ENCODE data around the gene DMD.

Gene DMD

GRCh38 chrX:31593353-31593752 lies 1618.0 kb downstream of the DMD start:
- Histone ChIP-seq H3K4me1 (ENCODE audit: control insufficient read depth in 1 of 2, insufficient read depth in 2 of 2, low read length in 2 of 2) (no peaks in the 10 kb centered on the region), H3K18ac (ENCODE audit: low read length) (no peak overlapping the region), H3K4ac (ENCODE audit: low read depth, low read length) (no peak overlapping the region), H2AK5ac (ENCODE audit: low read length) (no peak overlapping the region), H2BK5ac (ENCODE audit: low read depth, low read length, poor library complexity) (no peak overlapping the region), H3K27me3 (ENCODE audit: insufficient read depth, low read length) (no peaks in the 10 kb centered on the region), H3K27ac (ENCODE audit: low read depth, low read length) (no peak overlapping the region), H3K4me3 (ENCODE audit: low read depth, low read length) (no peak overlapping the region), H3K36me3 (ENCODE audit: control insufficient read depth in 1 of 2, insufficient read depth in 2 of 2, low read length in 2 of 2) (no peaks in the 10 kb centered on the region), H3K14ac (ENCODE audit: low read length) (no peak overlapping the region), H3K79me1 (ENCODE audit: low read length) (no peaks in the 10 kb centered on the region), H3K9ac (ENCODE audit: low read length) (no peak overlapping the region), H4K91ac (ENCODE audit: low read depth, low read length) (no peak overlapping the region), H4K8ac (ENCODE audit: low read depth, low read length) (no peak overlapping the region), H3K4me2 (ENCODE audit: low read length) (no peak overlapping the region), H2BK12ac (ENCODE audit: low read length) (no peak overlapping the region), H3K79me2 (ENCODE audit: control insufficient read depth, insufficient read depth, low read length, poor library complexity) (no peaks in the 10 kb centered on the region), H2BK120ac (ENCODE audit: insufficient read depth, low read length, poor library complexity) (no peak overlapping the region), H3K9me3 (ENCODE audit: insufficient read depth, low read depth, low read length) (no peaks in the 10 kb centered on the region), H2AFZ (ENCODE audit: insufficient read depth, low read length, poor library complexity) (no peak overlapping the region), H4K12ac (ENCODE audit: low read depth, low read length) (no peak overlapping the region), H3K23ac (ENCODE audit: low read length) (no peak overlapping the region)
- no peak for DNase-seq
- WGBS (ENCODE audit: extremely low coverage, insufficient coverage, insufficient read length): no CpG with 5 or more reads among the region's 2 CpGs

- Histone ChIP-seq H3K23ac (ENCODE audit: low read length) (no peak overlapping the region), H3K14ac (ENCODE audit: low read length) (no peak overlapping the region), H4K8ac (ENCODE audit: low read depth, low read length) (no peak overlapping the region), H3K4ac (ENCODE audit: low read depth, low read length) (no peak overlapping the region), H3K4me3 (ENCODE audit: low read depth, low read length) (no peak overlapping the region), H2AK5ac (ENCODE audit: low read length) (no peak overlapping the region), H3K9me3 (ENCODE audit: insufficient read depth, low read depth, low read length) (no peaks in the 10 kb centered on the region), H3K79me2 (ENCODE audit: control insufficient read depth, insufficient read depth, low read length, poor library complexity) (no peaks in the 10 kb centered on the region), H2AFZ (ENCODE audit: insufficient read depth, low read length, poor library complexity) (no peak overlapping the region), H3K4me2 (ENCODE audit: low read length) (no peak overlapping the region), H3K9ac (ENCODE audit: low read length) (no peak overlapping the region), H3K27me3 (ENCODE audit: insufficient read depth, low read length) (no peaks in the 10 kb centered on the region), H3K27ac (ENCODE audit: low read depth, low read length) (no peak overlapping the region), H4K91ac (ENCODE audit: low read depth, low read length) (no peak overlapping the region), H2BK12ac (ENCODE audit: low read length) (no peak overlapping the region), H3K79me1 (ENCODE audit: low read length) (no peaks in the 10 kb centered on the region), H2BK120ac (ENCODE audit: insufficient read depth, low read length, poor library complexity) (no peak overlapping the region), H3K18ac (ENCODE audit: low read length) (no peak overlapping the region), H2BK5ac (ENCODE audit: low read depth, low read length, poor library complexity) (no peak overlapping the region), H4K12ac (ENCODE audit: low read depth, low read length) (no peak overlapping the region), H3K36me3 (ENCODE audit: control insufficient read depth in 1 of 2, insufficient read depth in 2 of 2, low read length in 2 of 2) (no peaks in the 10 kb centered on the region), H3K4me1 (ENCODE audit: control insufficient read depth in 1 of 2, insufficient read depth in 2 of 2, low read length in 2 of 2) (no peaks in the 10 kb centered on the region)
- WGBS (ENCODE audit: extremely low coverage, insufficient coverage, insufficient read length): no CpG with 5 or more reads among the region's 2 CpGs
- no peak for DNase-seq
Observed at GRCh38 chrX:31591355-31591754, 1620.0 kb downstream of the DMD start.

- Histone ChIP-seq H3K27me3 (ENCODE audit: insufficient read depth, low read length) (no peaks in the 10 kb centered on the region), H3K36me3 (ENCODE audit: control insufficient read depth in 1 of 2, insufficient read depth in 2 of 2, low read length in 2 of 2) (no peaks in the 10 kb centered on the region), H2BK12ac (ENCODE audit: low read length) (no peak overlapping the region), H4K91ac (ENCODE audit: low read depth, low read length) (no peak overlapping the region), H2AK5ac (ENCODE audit: low read length) (no peak overlapping the region), H2BK5ac (ENCODE audit: low read depth, low read length, poor library complexity) (no peak overlapping the region), H3K27ac (ENCODE audit: low read depth, low read length) (no peak overlapping the region), H2BK120ac (ENCODE audit: insufficient read depth, low read length, poor library complexity) (no peak overlapping the region), H3K23ac (ENCODE audit: low read length) (no peak overlapping the region), H3K18ac (ENCODE audit: low read length) (no peak overlapping the region), H3K14ac (ENCODE audit: low read length) (no peak overlapping the region), H3K4ac (ENCODE audit: low read depth, low read length) (no peak overlapping the region), H4K8ac (ENCODE audit: low read depth, low read length) (no peak overlapping the region), H3K9me3 (ENCODE audit: insufficient read depth, low read depth, low read length) (no peaks in the 10 kb centered on the region), H3K79me1 (ENCODE audit: low read length) (no peaks in the 10 kb centered on the region), H3K4me3 (ENCODE audit: low read depth, low read length) (no peak overlapping the region), H3K4me2 (ENCODE audit: low read length) (no peak overlapping the region), H3K4me1 (ENCODE audit: control insufficient read depth in 1 of 2, insufficient read depth in 2 of 2, low read length in 2 of 2) (no peaks in the 10 kb centered on the region), H4K12ac (ENCODE audit: low read depth, low read length) (no peak overlapping the region), H3K9ac (ENCODE audit: low read length) (no peak overlapping the region), H3K79me2 (ENCODE audit: control insufficient read depth, insufficient read depth, low read length, poor library complexity) (no peaks in the 10 kb centered on the region), H2AFZ (ENCODE audit: insufficient read depth, low read length, poor library complexity) (no peak overlapping the region)
- DNase-seq: no peak
- WGBS (ENCODE audit: extremely low coverage, insufficient coverage, insufficient read length): no CpG with 5 or more reads among the region's 5 CpGs
Observed at GRCh38 chrX:31590581-31591114, 1620.7 kb downstream of the DMD start.

- no peak overlapping the region for H3K4me2 ChIP-seq (ENCODE audit: low read length)
- no peak overlapping the region for H3K23ac ChIP-seq (ENCODE audit: low read length)
Observed at GRCh38 chrX:31589503-31589902, 1621.8 kb downstream of the DMD start.

More at GRCh38 chrX:31589503-31589902, 1621.8 kb downstream of the DMD start:
- no peaks in the 10 kb centered on the region for H3K79me1 ChIP-seq (ENCODE audit: low read length)
- no peak overlapping the region for H3K4ac ChIP-seq (ENCODE audit: low read depth, low read length)
- no peaks in the 10 kb centered on the region for H3K4me1 ChIP-seq (ENCODE audit: control insufficient read depth in 1 of 2, insufficient read depth in 2 of 2, low read length in 2 of 2)
- no peak overlapping the region for H3K27ac ChIP-seq (ENCODE audit: low read depth, low read length)
- no peak overlapping the region for H2BK12ac ChIP-seq (ENCODE audit: low read length)
- no peak overlapping the region for H2BK120ac ChIP-seq (ENCODE audit: insufficient read depth, low read length, poor library complexity)
- H3K14ac ChIP-seq (ENCODE audit: low read length): no peak overlapping the region
- no peaks in the 10 kb centered on the region for H3K27me3 ChIP-seq (ENCODE audit: insufficient read depth, low read length)
- H4K91ac ChIP-seq (ENCODE audit: low read depth, low read length): no peak overlapping the region
- H3K36me3 ChIP-seq (ENCODE audit: control insufficient read depth in 1 of 2, insufficient read depth in 2 of 2, low read length in 2 of 2): no peaks in the 10 kb centered on the region
- H4K12ac ChIP-seq (ENCODE audit: low read depth, low read length): no peak overlapping the region
- WGBS (ENCODE audit: extremely low coverage, insufficient coverage, insufficient read length): no CpG with 5 or more reads among the region's 3 CpGs
- H3K18ac ChIP-seq (ENCODE audit: low read length): no peak overlapping the region
- no peaks in the 10 kb centered on the region for H3K79me2 ChIP-seq (ENCODE audit: control insufficient read depth, insufficient read depth, low read length, poor library complexity)
- H4K8ac ChIP-seq (ENCODE audit: low read depth, low read length): no peak overlapping the region
- H3K4me3 ChIP-seq (ENCODE audit: low read depth, low read length): no peak overlapping the region
- H2BK5ac ChIP-seq (ENCODE audit: low read depth, low read length, poor library complexity): no peak overlapping the region
- no peak overlapping the region for H2AFZ ChIP-seq (ENCODE audit: insufficient read depth, low read length, poor library complexity)
- H3K9ac ChIP-seq (ENCODE audit: low read length): no peak overlapping the region
- H2AK5ac ChIP-seq (ENCODE audit: low read length): no peak overlapping the region
- DNase-seq: no peak
- H3K9me3 ChIP-seq (ENCODE audit: insufficient read depth, low read depth, low read length): no peaks in the 10 kb centered on the region

Measured in trophoblast cell (in vitro differentiated cells and primary cell).